K562 (cell line): ENCODE measurements around the gene TTC16. TPM values are rescaled to one million over a fixed set of nuclear protein-coding genes. Genes with fewer than 3 reads are reported as not detected.
A peak's percentile ranks its signal among the peaks of the same experiment; 100 is the strongest.

Experiments
- BMI1 ChIP-seq: fragments of 150-350 bp; IDR thresholded peaks from 2 replicates; pipeline ENCODE4 v1.6.1; 2014; ENCODE audit warnings: low read length
- CCNT2 ChIP-seq: IDR thresholded peaks from 2 replicates; pipeline ENCODE4 v1.6.1; 2011; ENCODE audit warnings: borderline replicate concordance, low read depth, mild to moderate bottlenecking, moderate library complexity, mixed read lengths, low read length; ENCODE audit not compliant: insufficient read length; ENCODE audit errors: extremely low read depth
- E2F1 ChIP-seq: sonication (generic); formaldehyde crosslinking; IDR thresholded peaks from 2 replicates; pipeline ENCODE4 v1.8.1; 2023; ENCODE audit warnings: mild to moderate bottlenecking, missing genetic modification reagents, moderate library complexity
- ELF1 ChIP-seq: fragments of 200-800 bp; sonication (Bioruptor generic); IDR thresholded peaks from 2 replicates; pipeline ENCODE4 v1.6.1; 2016; ENCODE audit warnings: missing genetic modification characterization, missing compliant biosample characterization
- JUND ChIP-seq, 2 experiments: IDR thresholded peaks; 2 replicates in 1 of 2; 3 replicates in 1 of 2; pipeline ENCODE4 v1.6.1; 2011; ENCODE audit warnings: borderline replicate concordance in 2 of 2, low read depth in 2 of 2, low read length in 2 of 2, improper control_type of control experiment in 1 of 2, missing biosample characterization in 1 of 2, missing genetic modification characterization in 1 of 2, missing genetic modification reagents in 1 of 2
- KDM4B ChIP-seq, 2 experiments: fragments of 450-650 bp in 1 of 2; sonication (generic) in 1 of 2; IDR thresholded peaks; 2 replicates each; pipeline ENCODE4 v1.6.1; 2016 to 2017; ENCODE audit warnings: borderline replicate concordance in 2 of 2, antibody characterized with exemption in 1 of 2, low read depth in 1 of 2, mild to moderate bottlenecking in 1 of 2
- MAFG ChIP-seq: fragments of 450-650 bp; conservative IDR thresholded peaks from 2 replicates; pipeline ENCODE4 v1.6.1; 2016; ENCODE audit warnings: missing genetic modification characterization, missing compliant biosample characterization
- MTA3 ChIP-seq: fragments of 450-650 bp; formaldehyde crosslinking; IDR thresholded peaks from 2 replicates; pipeline ENCODE4 v1.6.1; 2017; ENCODE audit warnings: mild to moderate bottlenecking, borderline replicate concordance
- PATZ1 ChIP-seq: fragments of 250-450 bp; sonication (Bioruptor Pico); IDR thresholded peaks from 2 replicates; pipeline ENCODE4 v1.5.0; 2020; ENCODE audit warnings: mild to moderate bottlenecking, borderline replicate concordance
- SIX5 ChIP-seq, 2 experiments: IDR thresholded peaks; 2 replicates each; pipeline ENCODE4 v1.6.1; 2011; ENCODE audit warnings: low read length in 2 of 2, borderline replicate concordance in 1 of 2, low read depth in 1 of 2, mild to moderate bottlenecking in 1 of 2, moderate library complexity in 1 of 2; ENCODE audit not compliant: insufficient read depth in 1 of 2
- SMARCE1 ChIP-seq: fragments of 450-650 bp; IDR thresholded peaks from 2 replicates; pipeline ENCODE4 v1.7.1; 2016; ENCODE audit warnings: mild to moderate bottlenecking
- TAF1 ChIP-seq: IDR thresholded peaks from 2 replicates; pipeline ENCODE4 v1.6.1; 2011; ENCODE audit warnings: mild to moderate bottlenecking, low read length, moderate library complexity; ENCODE audit not compliant: insufficient read depth, control insufficient read depth, severe bottlenecking; ENCODE audit errors: extremely low read depth
- TBP ChIP-seq: optimal IDR thresholded peaks from 2 replicates; pipeline ENCODE3; 2011; ENCODE audit warnings: low read depth, low read length, improper control_type of control experiment
- VEZF1 ChIP-seq: fragments of 200-800 bp; sonication (Bioruptor generic); IDR thresholded peaks from 2 replicates; pipeline ENCODE4 v1.6.1; 2017; ENCODE audit warnings: missing genetic modification characterization, missing compliant biosample characterization
- ZBTB33 ChIP-seq: sonication (generic); formaldehyde crosslinking; IDR thresholded peaks from 2 replicates; pipeline ENCODE4 v1.8.1; 2023; ENCODE audit warnings: mild to moderate bottlenecking, missing genetic modification reagents
- ZNF121 ChIP-seq: sonication (generic); formaldehyde crosslinking; conservative IDR thresholded peaks from 2 replicates; pipeline ENCODE4 v1.8.0; 2022; ENCODE audit warnings: missing genetic modification reagents
- ZNF282 ChIP-seq: sonication (generic); formaldehyde crosslinking; IDR thresholded peaks from 2 replicates; pipeline ENCODE4 v1.8.1; 2023; ENCODE audit warnings: missing genetic modification reagents
- ZNF347 ChIP-seq: fragments of 450-650 bp; formaldehyde crosslinking; IDR thresholded peaks from 2 replicates; pipeline ENCODE4 v1.4.0; 2020; ENCODE audit warnings: low read depth, mild to moderate bottlenecking, moderate library complexity
- polyA plus RNA-seq, 8 experiments: library from polyadenylated mRNA; depleted of rRNA in 4 of 8; stranded (reverse) in 5 of 8; unstranded in 3 of 8; fragments of >200 nt; fragmentation: Nextera tagmentation in 2 of 8; fragmentation: Illumina TruSeq in 1 of 8; extraction: Ambion mirVana in 2 of 8; extraction: Trizol in 1 of 8; gene quantifications; 2 replicates each; pipeline versions ENCODE4 v1.2.1 to v1.2.3, GENCODE V29; 2011 to 2014; ENCODE audit warnings: inconsistent platforms in 1 of 8, missing spikeins in 1 of 8
- total RNA-seq, 7 experiments: library from RNA; depleted of rRNA in 6 of 7; stranded (reverse); fragments of >200 nt in 6 of 7; fragmentation: Illumina TruSeq in 2 of 7; extraction: Trizol in 2 of 7; gene quantifications; 2 replicates each; pipeline versions ENCODE4 v1.2.1 to v1.2.3, GENCODE V29; 2011 to 2021; ENCODE audit warnings: low replicate concordance in 1 of 7

Gene TTC16
- total and polyA plus RNA-seq, 9 of the 15 experiments (the other 6 are each of a cell fraction or from before 2014, with no cell fraction given): 0.11 TPM; not detected in 8

- no peak for TF ChIP-seq PATZ1 (CRISPR knock-in tag)
- peak; percentile 80 for TF ChIP-seq VEZF1 (CRISPR knock-in tag)
- TF ChIP-seq ZNF347 (CRISPR knock-in tag): no peak
- peak; percentile 51; the same call in 1 of the 2 replicates for TF ChIP-seq MTA3
- TF ChIP-seq CCNT2: peak; percentile 80
- TF ChIP-seq ZNF121 (CRISPR knock-in tag): no peak
- 0 out of 2 replicates have a peak, but pooled peaks have one; percentile 56 for TF ChIP-seq ZNF282 (CRISPR knock-in tag)
- peak in 1 of 2 experiments; percentile 66; a peak in 1 of 4 replicates for TF ChIP-seq KDM4B (IDR thresholded peaks at IDR 0.05; ENCODE audit: borderline replicate concordance in 2 of 2, low read depth in 1 of 2)
- TF ChIP-seq ZBTB33: peak; percentile 56; the same call in 1 of the 2 replicates
- peak; percentile 96 for TF ChIP-seq BMI1
- TF ChIP-seq MAFG (tag): no peak
- TF ChIP-seq TAF1: peak; percentile 72
- peak; percentile 79 to 87 for TF ChIP-seq SIX5 (IDR thresholded peaks at IDR 0.05; ENCODE audit: borderline replicate concordance in 1 of 2, insufficient read depth in 1 of 2, low read depth in 1 of 2, low read length in 2 of 2)
- TF ChIP-seq E2F1 (CRISPR knock-in tag): peak; percentile 65
- TF ChIP-seq TBP: peak; percentile 84
- peak; percentile 77; the same call in 1 of the 2 replicates for TF ChIP-seq ELF1 (tag)
- TF ChIP-seq SMARCE1: no peak
- TF ChIP-seq JUND (IDR thresholded peaks at IDR 0.05; ENCODE audit: borderline replicate concordance, low read depth, low read length): peak; percentile 69
- TF ChIP-seq JUND (tag; IDR thresholded peaks at IDR 0.05; ENCODE audit: borderline replicate concordance, low read depth, low read length): no peak; the same call in 2 of the 3 replicates
Measured at GRCh38 chr9:127734747-127735529, 19.1 kb downstream of the TTC16 start, which contains the start of gene TOR2A (continued).
